PC-3 (cell line): ENCODE results near the gene GAB2.

Source experiments
- CTCF ChIP-seq: fragments of 300-600 bp; sonication (generic); conservative IDR thresholded peaks from 2 replicates; pipeline ENCODE4 v1.5.1; 2017; ENCODE audit warnings: antibody characterized with exemption, low read depth, mild to moderate bottlenecking, low read length
- EZH2 ChIP-seq: fragments of 300-600 bp; sonication (generic); IDR thresholded peaks from one replicate; pipeline ENCODE4 v1.6.1; 2017; ENCODE audit warnings: antibody characterized with exemption, mild to moderate bottlenecking, low read length; ENCODE audit not compliant: unreplicated experiment
- EZH2phosphoT487 ChIP-seq: fragments of 300-600 bp; sonication (generic); IDR thresholded peaks from 2 replicates; pipeline ENCODE4 v1.6.1; 2018; ENCODE audit warnings: mild to moderate bottlenecking, antibody characterized with exemption, low read length, borderline replicate concordance

GRCh38 chr11:78376858-78377257, 40.8 kb downstream of the GAB2 start:
- TF ChIP-seq CTCF (no peak), EZH2 (no peak), EZH2phosphoT487 (no peak)
